ENCODE data around the gene WWC2.

GRCh38 chr4:183155450-183156184 is 56.6 kb downstream of the WWC2 start:
- TF ChIP-seq, protein P1, sequence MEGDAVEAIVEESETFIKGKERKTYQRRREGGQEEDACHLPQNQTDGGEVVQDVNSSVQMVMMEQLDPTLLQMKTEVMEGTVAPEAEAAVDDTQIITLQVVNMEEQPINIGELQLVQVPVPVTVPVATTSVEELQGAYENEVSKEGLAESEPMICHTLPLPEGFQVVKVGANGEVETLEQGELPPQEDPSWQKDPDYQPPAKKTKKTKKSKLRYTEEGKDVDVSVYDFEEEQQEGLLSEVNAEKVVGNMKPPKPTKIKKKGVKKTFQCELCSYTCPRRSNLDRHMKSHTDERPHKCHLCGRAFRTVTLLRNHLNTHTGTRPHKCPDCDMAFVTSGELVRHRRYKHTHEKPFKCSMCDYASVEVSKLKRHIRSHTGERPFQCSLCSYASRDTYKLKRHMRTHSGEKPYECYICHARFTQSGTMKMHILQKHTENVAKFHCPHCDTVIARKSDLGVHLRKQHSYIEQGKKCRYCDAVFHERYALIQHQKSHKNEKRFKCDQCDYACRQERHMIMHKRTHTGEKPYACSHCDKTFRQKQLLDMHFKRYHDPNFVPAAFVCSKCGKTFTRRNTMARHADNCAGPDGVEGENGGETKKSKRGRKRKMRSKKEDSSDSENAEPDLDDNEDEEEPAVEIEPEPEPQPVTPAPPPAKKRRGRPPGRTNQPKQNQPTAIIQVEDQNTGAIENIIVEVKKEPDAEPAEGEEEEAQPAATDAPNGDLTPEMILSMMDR (conservative IDR thresholded peaks at IDR 0.05; ENCODE audit: low read length) = no peak
- TF ChIP-seq EZH2phosphoT487 (IDR thresholded peaks at IDR 0.05; ENCODE audit: borderline replicate concordance, low read depth, low read length) = no peak
